ENCODE results near the gene CMSS1.

CMSS1 gene

GRCh38 chr3:100114413-100115030, 296.9 kb downstream of the CMSS1 start, which contains the start of gene FILIP1L:
FILIP1L (minus strand) TSS chr3:100114501.
- ChIA-PET CTCF (no interaction called here), POLR2A (no interaction called here)
- H3K4me3 ChIP-seq (ENCODE audit: low read depth, low read length) = no peak within 1 kb of the TSS
- no peak for DNase-seq (ENCODE audit: low read depth, low spot score)
- TF ChIP-seq CTCF (IDR thresholded peaks at IDR 0.05; ENCODE audit: insufficient read depth, low read length, missing control alignments) = no peak

- H3K4me3 ChIP-seq (ENCODE audit: low read depth, low read length) = no peak overlapping the region
- TF ChIP-seq CTCF (IDR thresholded peaks at IDR 0.05; ENCODE audit: insufficient read depth, low read length, missing control alignments) = no peak
- POLR2A ChIA-PET = no interaction called here
- CTCF ChIA-PET = no interaction called here
- DNase-seq (ENCODE audit: low read depth, low spot score) = no peak
Measured at GRCh38 chr3:100117093-100117492, 299.4 kb downstream of the CMSS1 start.

GRCh38 chr3:100120012-100120411, 302.4 kb downstream of the CMSS1 start:
- no peak overlapping the region for H3K4me3 ChIP-seq (ENCODE audit: low read depth, low read length)
- ChIA-PET POLR2A (no interaction called here), CTCF (no interaction called here)
- TF ChIP-seq CTCF (IDR thresholded peaks at IDR 0.05; ENCODE audit: insufficient read depth, low read length, missing control alignments) = no peak
- no peak for DNase-seq (ENCODE audit: low read depth, low spot score)

DNA sequence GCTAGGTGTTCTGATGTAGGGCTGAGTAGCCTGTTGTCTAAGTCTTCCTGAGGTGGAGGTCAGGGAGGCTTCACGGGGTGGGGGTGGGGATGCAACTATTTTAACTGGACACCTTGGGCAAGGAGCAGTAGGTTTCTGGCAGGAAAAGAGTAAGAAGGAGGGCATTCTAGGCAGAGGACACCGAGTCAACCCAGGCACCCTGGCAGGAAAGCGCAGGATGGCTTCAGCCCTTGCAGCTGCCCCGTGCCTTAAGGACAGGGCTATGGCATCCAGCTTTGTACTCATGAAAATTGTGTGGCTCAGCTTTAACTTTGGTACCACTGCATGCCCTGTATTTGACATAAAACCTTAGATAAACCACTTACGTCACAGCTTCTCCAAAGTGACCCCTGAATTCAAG, 303.0 kb downstream of the CMSS1 start:
- CTCF ChIA-PET = no interaction called here
- POLR2A ChIA-PET = no interaction called here
- no peak overlapping the region for H3K4me3 ChIP-seq (ENCODE audit: low read depth, low read length)
- no peak for TF ChIP-seq CTCF (IDR thresholded peaks at IDR 0.05; ENCODE audit: insufficient read depth, low read length, missing control alignments)
- no peak for DNase-seq (ENCODE audit: low read depth, low spot score)

GRCh38 chr3:100122321-100122720, 304.7 kb downstream of the CMSS1 start:
- POLR2A ChIA-PET = no interaction called here
- no peak for TF ChIP-seq CTCF (IDR thresholded peaks at IDR 0.05; ENCODE audit: insufficient read depth, low read length, missing control alignments)
- no peak for DNase-seq (ENCODE audit: low read depth, low spot score)
- CTCF ChIA-PET = no interaction called here
- H3K4me3 ChIP-seq (ENCODE audit: low read depth, low read length) = no peak overlapping the region

GRCh38 chr3:100123112-100123511, 305.4 kb downstream of the CMSS1 start:
- ChIA-PET CTCF (no interaction called here), POLR2A (no interaction called here)
- no peak overlapping the region for H3K4me3 ChIP-seq (ENCODE audit: low read depth, low read length)
- TF ChIP-seq CTCF (IDR thresholded peaks at IDR 0.05; ENCODE audit: insufficient read depth, low read length, missing control alignments) = no peak
- DNase-seq (ENCODE audit: low read depth, low spot score) = no peak
